AG04449 (cell line): ENCODE measurements around the gene TMEM181.

Experiments used
- CTCF ChIA-PET: fragments of 350-600 bp; formaldehyde crosslinking; extraction: SDS; loops from one replicate; lab custom pipeline; 2021; ENCODE audit warnings: antibody characterized with exemption; lab: Yijun Ruan, JAX
- POLR2A ChIA-PET: fragments of 400-600, 350-600 bp; formaldehyde crosslinking; extraction: SDS; loops from one replicate; lab custom pipeline; 2020; ENCODE audit warnings: antibody characterized with exemption, inconsistent platforms; lab: Yijun Ruan, JAX
- DNase-seq: peaks from one replicate; pipeline ENCODE4 v3.0.0-alpha.2; 2010; ENCODE audit warnings: low read depth, low spot score
- H3K4me3 ChIP-seq: 2 replicates; pipeline ENCODE4 v1.5.1; 2011; ENCODE audit warnings: low read depth, mild to moderate bottlenecking, control low read depth, low read length
- CTCF ChIP-seq: IDR thresholded peaks from one replicate; pipeline ENCODE4 v1.5.1; 2011; ENCODE audit warnings: mild to moderate bottlenecking, moderate library complexity, low read length, control low read depth, inconsistent platforms; ENCODE audit not compliant: insufficient read depth; ENCODE audit errors: missing control alignments

Gene TMEM181

GRCh38 chr6:158606935-158607334 is 47.0 kb downstream of the TMEM181 start:
- no peak for DNase-seq
- ChIA-PET CTCF (interaction anchor here (1.4 to 13.1 kb wide), 9 partner anchors 13 to 393 kb away, joined by 3 to 257 read pairs (median 16); no protein-coding TSS in a partner anchor), POLR2A (no interaction called here)
- no peak overlapping the region for H3K4me3 ChIP-seq
- no peak for TF ChIP-seq CTCF

GRCh38 chr6:158607411-158608170 is 47.7 kb downstream of the TMEM181 start:
- TF ChIP-seq CTCF, result no peak
- no peak overlapping the region for H3K4me3 ChIP-seq
- no peak for DNase-seq
- ChIA-PET CTCF (interaction anchor here (1.2 to 13.1 kb wide), 7 partner anchors 13 to 394 kb away, joined by 3 to 257 read pairs (median 53); no protein-coding TSS in a partner anchor), POLR2A (no interaction called here)

- H3K4me3 ChIP-seq, result no peak overlapping the region
- DNase-seq, result no peak
- TF ChIP-seq CTCF, result no peak
- CTCF ChIA-PET, result interaction anchor here (1.2 to 13.1 kb wide), 6 partner anchors 12 to 394 kb away, joined by 3 to 257 read pairs (median 72); no protein-coding TSS in a partner anchor
- POLR2A ChIA-PET, result interaction anchor here (0.7 kb wide), 1 partner anchor 19 kb away, joined by 4 read pairs; no protein-coding TSS in a partner anchor
Observed at GRCh38 chr6:158608221-158608620, 48.3 kb downstream of the TMEM181 start.

DNA sequence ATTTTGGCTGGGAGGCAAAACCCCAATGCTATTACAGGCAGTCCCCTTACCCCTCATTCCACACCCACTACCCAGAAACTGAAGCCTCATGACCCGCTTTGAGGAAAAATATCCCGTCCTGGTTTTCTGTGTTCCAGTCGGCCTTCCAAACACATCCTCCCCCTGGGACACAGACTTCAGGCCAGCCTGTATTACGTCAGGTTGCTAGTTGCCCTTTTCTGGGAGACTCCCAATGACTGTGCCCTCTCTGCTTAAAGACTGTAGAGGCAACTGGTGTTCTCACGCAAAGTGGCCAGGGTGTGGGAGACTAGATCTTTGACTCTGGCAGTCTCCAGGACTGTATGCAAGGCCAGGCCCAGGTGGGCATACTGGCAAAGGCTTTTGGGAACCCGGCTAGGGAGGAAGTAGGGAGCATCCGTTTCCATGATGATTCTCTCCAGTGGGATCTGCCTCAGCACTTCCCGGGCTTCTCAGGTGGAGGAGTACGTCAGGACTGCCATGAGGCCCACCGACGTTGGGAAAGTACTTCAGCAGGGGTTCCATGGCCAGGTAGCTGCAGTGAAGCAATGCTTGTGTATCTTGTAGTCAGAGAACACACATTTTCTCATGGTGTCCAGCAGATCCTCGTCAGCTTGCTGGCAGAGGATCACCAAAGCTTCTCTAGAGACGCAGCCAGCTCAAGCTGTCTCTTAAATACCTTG is 49.7 kb downstream of the TMEM181 start:
- TF ChIP-seq CTCF, result no peak
- POLR2A ChIA-PET, result no interaction called here
- H3K4me3 ChIP-seq, result no peak overlapping the region
- no peak for DNase-seq
- CTCF ChIA-PET, result interaction anchor here (13.1 kb wide), 1 partner anchor 388 kb away, joined by 257 read pairs; no protein-coding TSS in a partner anchor

DNA sequence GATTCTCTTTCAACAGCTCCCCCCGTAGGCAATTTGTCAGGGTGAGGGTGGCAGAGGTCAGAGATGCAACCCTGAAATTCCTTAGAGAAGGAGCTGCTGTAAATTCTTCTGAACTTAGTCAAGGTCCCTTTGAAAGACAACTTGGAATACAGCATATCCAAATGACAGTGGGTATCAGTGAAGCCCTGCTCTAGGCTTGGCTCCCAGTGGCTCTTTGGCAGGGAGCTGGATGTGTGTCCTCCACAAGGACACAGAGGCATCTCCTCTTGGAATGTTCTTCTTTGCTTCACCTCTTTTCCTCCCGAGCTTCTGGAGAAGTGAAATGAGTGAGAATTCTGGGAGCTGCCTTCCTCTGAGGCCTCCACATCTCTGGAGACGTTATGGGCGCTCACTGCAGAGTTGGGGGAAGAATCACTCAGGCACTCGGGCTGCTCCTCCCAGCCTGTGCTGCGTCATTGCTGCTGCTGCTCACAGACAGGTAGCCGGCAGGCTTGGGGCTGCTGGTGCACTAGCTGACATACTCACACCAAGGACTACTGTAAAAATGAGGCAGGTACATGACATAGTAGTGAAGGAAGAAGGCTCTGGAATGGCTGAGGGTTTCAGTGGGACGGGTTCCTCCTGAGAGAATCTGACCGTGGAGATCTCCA is 50.6 kb downstream of the TMEM181 start:
- ChIA-PET CTCF (interaction anchor here (1.2 to 13.1 kb wide), 3 partner anchors 11 to 389 kb away, joined by 3 to 257 read pairs (median 4); no protein-coding TSS in a partner anchor), POLR2A (no interaction called here)
- DNase-seq, result no peak
- no peak overlapping the region for H3K4me3 ChIP-seq
- TF ChIP-seq CTCF, result no peak

- no peak for TF ChIP-seq CTCF
- DNase-seq, result no peak
- H3K4me3 ChIP-seq, result no peak overlapping the region
- ChIA-PET POLR2A (no interaction called here), CTCF (interaction anchor here (1.2 to 13.1 kb wide), 4 partner anchors 10 to 397 kb away, joined by 3 to 257 read pairs (median 4); no protein-coding TSS in a partner anchor)
Observed at GRCh38 chr6:158611039-158611438, 51.1 kb downstream of the TMEM181 start.
